Progenitor cell of endocrine pancreas (in vitro differentiated cells): ENCODE results near the gene ZNF74. TPM values are rescaled to one million over a fixed set of nuclear protein-coding genes. Genes with fewer than 3 reads are reported as not detected.
"Not testable (repeated sequence)": the region's sequence is repeated elsewhere in the genome, so short reads cannot be mapped to it uniquely, and the experiment has no call there.

Experiments
- DNase-seq: peaks from one replicate; pipeline ENCODE4 v3.0.0; 2021; ENCODE audit warnings: low spot score; ENCODE audit not compliant: unreplicated experiment
- H3K27ac Mint-ChIP-seq: 2 replicates; pipeline ENCODE4 v1.8.0; 2021; ENCODE audit warnings: mild to moderate bottlenecking, moderate library complexity, mixed read lengths
- H3K27me3 Mint-ChIP-seq: 2 replicates; pipeline ENCODE4 v1.8.0; 2021; ENCODE audit warnings: mixed read lengths
- H3K36me3 Mint-ChIP-seq: 2 replicates; pipeline ENCODE4 v1.8.0; 2022; ENCODE audit warnings: mixed read lengths; ENCODE audit not compliant: insufficient read depth
- H3K4me1 Mint-ChIP-seq: 2 replicates; pipeline ENCODE4 v1.8.0; 2021; ENCODE audit warnings: low read depth, mixed read lengths
- H3K4me3 Mint-ChIP-seq: 2 replicates; pipeline ENCODE4 v1.8.0; 2021; ENCODE audit warnings: low read depth, mild to moderate bottlenecking, moderate library complexity, mixed read lengths
- H3K9me3 Mint-ChIP-seq: 2 replicates; pipeline ENCODE4 v1.8.0; 2021; ENCODE audit warnings: low read depth, mixed read lengths
- CTCF ChIP-seq: fragments of 200-600 bp; sonication (generic); IDR thresholded peaks from one replicate; pipeline ENCODE4 v1.5.0; 2021; ENCODE audit warnings: antibody characterized with exemption, mild to moderate bottlenecking; ENCODE audit not compliant: unreplicated experiment
- total RNA-seq: library from RNA; stranded (reverse); gene quantifications from 2 replicates; pipeline ENCODE4 v1.2.1, GENCODE V29; 2021

The ZNF74 gene
- total RNA-seq, 1 donor from 2014 or later = 52.1 TPM

- no peak for DNase-seq
- Mint-ChIP-seq H3K27ac (no peak overlapping the region), H3K9me3 (no peaks in the 10 kb centered on the region), H3K4me3 (no peak overlapping the region), H3K4me1 (peaks cover 3% of the 10 kb centered on the region), H3K36me3 (peaks cover 2% of the 10 kb centered on the region), H3K27me3 (peaks cover 2% of the 10 kb centered on the region)
- no peak for TF ChIP-seq CTCF
Measured at GRCh38 chr22:20414450-20414849, 20.5 kb downstream of the ZNF74 start.

GRCh38 chr22:20415241-20415640 is 21.3 kb downstream of the ZNF74 start:
- not testable (repeated sequence) for H3K36me3 Mint-ChIP-seq, DNase-seq, H3K4me3 Mint-ChIP-seq, H3K9me3 Mint-ChIP-seq, H3K4me1 Mint-ChIP-seq, H3K27me3 Mint-ChIP-seq, H3K27ac Mint-ChIP-seq

- not testable (repeated sequence) for DNase-seq, H3K36me3 Mint-ChIP-seq, H3K4me3 Mint-ChIP-seq, H3K9me3 Mint-ChIP-seq, H3K27me3 Mint-ChIP-seq, H3K27ac Mint-ChIP-seq, H3K4me1 Mint-ChIP-seq
Measured at GRCh38 chr22:20415699-20416098, 21.7 kb downstream of the ZNF74 start.

GRCh38 chr22:20418211-20418788 is 24.3 kb downstream of the ZNF74 start:
- DNase-seq = peak; percentile 55
- peak; percentile 89 for TF ChIP-seq CTCF
- Mint-ChIP-seq H3K27me3 (peaks cover 2% of the 10 kb centered on the region), H3K4me1 (no peaks in the 10 kb centered on the region), H3K9me3 (no peaks in the 10 kb centered on the region), H3K27ac (no peak overlapping the region), H3K4me3 (peak overlapping the region; percentile 60), H3K36me3 (no peaks in the 10 kb centered on the region)

- peaks cover 5% of the 10 kb centered on the region for H3K36me3 Mint-ChIP-seq
- H3K9me3 Mint-ChIP-seq = no peaks in the 10 kb centered on the region
- H3K27ac Mint-ChIP-seq = no peak overlapping the region
- peaks cover 2% of the 10 kb centered on the region for H3K27me3 Mint-ChIP-seq
- DNase-seq = no peak
- TF ChIP-seq CTCF = no peak
- H3K4me3 Mint-ChIP-seq = no peak overlapping the region
- H3K4me1 Mint-ChIP-seq = no peaks in the 10 kb centered on the region
Measured at GRCh38 chr22:20419664-20419951, 25.7 kb downstream of the ZNF74 start.

GRCh38 chr22:20420157-20420842 is 26.3 kb downstream of the ZNF74 start:
- no peak for TF ChIP-seq CTCF
- Mint-ChIP-seq H3K27ac (no peak overlapping the region), H3K9me3 (no peaks in the 10 kb centered on the region), H3K4me3 (no peak overlapping the region), H3K36me3 (peaks cover 7% of the 10 kb centered on the region), H3K27me3 (peaks cover 2% of the 10 kb centered on the region), H3K4me1 (no peaks in the 10 kb centered on the region)
- no peak for DNase-seq
